Ishikawa (cell line): ENCODE measurements around the gene QSOX1.

ENCODE experiments used
- CEBPB ChIP-seq: IDR thresholded peaks from 2 replicates; pipeline ENCODE4 v1.6.1; 2012
- CREB1 ChIP-seq: IDR thresholded peaks from 2 replicates; pipeline ENCODE4 v1.6.1; 2012; ENCODE audit warnings: low read depth
- EGR1 ChIP-seq: IDR thresholded peaks from 2 replicates; pipeline ENCODE4 v1.6.1; 2012
- EP300 ChIP-seq: IDR thresholded peaks from 2 replicates; pipeline ENCODE4 v1.6.1; 2012; ENCODE audit warnings: borderline replicate concordance
- FOXM1 ChIP-seq: IDR thresholded peaks from 2 replicates; pipeline ENCODE4 v1.6.1; 2012; ENCODE audit warnings: low read depth, borderline replicate concordance
- MAX ChIP-seq: IDR thresholded peaks from 2 replicates; pipeline ENCODE4 v1.6.1; 2012
- NFIC ChIP-seq: IDR thresholded peaks from 2 replicates; pipeline ENCODE4 v1.6.1; 2012
- RAD21 ChIP-seq: IDR thresholded peaks from 2 replicates; pipeline ENCODE4 v1.6.1; 2012; ENCODE audit warnings: low read depth
- REST ChIP-seq: IDR thresholded peaks from 2 replicates; pipeline ENCODE4 v1.6.1; 2012; ENCODE audit warnings: low read depth, mild to moderate bottlenecking
- TAF1 ChIP-seq: IDR thresholded peaks from 2 replicates; pipeline ENCODE4 v1.6.1; 2012; ENCODE audit warnings: low read depth, mild to moderate bottlenecking
- TCF12 ChIP-seq: IDR thresholded peaks from 2 replicates; pipeline ENCODE4 v1.6.1; 2012; ENCODE audit warnings: low read depth
- TEAD4 ChIP-seq: IDR thresholded peaks from 2 replicates; pipeline ENCODE4 v1.6.1; 2012
- USF1 ChIP-seq: IDR thresholded peaks from 2 replicates; pipeline ENCODE4 v1.6.1; 2012
- YY1 ChIP-seq: IDR thresholded peaks from 2 replicates; pipeline ENCODE4 v1.6.1; 2012; ENCODE audit warnings: low read depth
- ZBTB7A ChIP-seq: IDR thresholded peaks from 2 replicates; pipeline ENCODE4 v1.6.1; 2012; ENCODE audit warnings: low read depth

QSOX1 gene

GRCh38 chr1:180235077-180235501 lies 80.4 kb downstream of the QSOX1 start:
- no peak for TF ChIP-seq REST
- no peak for TF ChIP-seq FOXM1
- no peak for TF ChIP-seq NFIC
- TF ChIP-seq YY1: no peak
- TF ChIP-seq TEAD4: no peak
- no peak for TF ChIP-seq TCF12
- TF ChIP-seq EP300: no peak
- no peak for TF ChIP-seq USF1
- no peak for TF ChIP-seq MAX

- TF ChIP-seq ZBTB7A (no peak), CEBPB (no peak), MAX (no peak), YY1 (no peak), NFIC (no peak), REST (no peak), EGR1 (no peak), FOXM1 (no peak), TAF1 (no peak), TEAD4 (no peak), CREB1 (no peak)
Observed at GRCh38 chr1:180235502-180236239, 81.0 kb downstream of the QSOX1 start.

GRCh38 chr1:180236698-180237509 lies 82.2 kb downstream of the QSOX1 start:
- TF ChIP-seq NFIC (no peak), MAX (no peak), FOXM1 (no peak)

- no peak for TF ChIP-seq EGR1
- TF ChIP-seq YY1: no peak
- TF ChIP-seq ZBTB7A: no peak
- TF ChIP-seq CEBPB: no peak
- no peak for TF ChIP-seq REST
Observed at GRCh38 chr1:180237869-180238476, 83.3 kb downstream of the QSOX1 start.

- TF ChIP-seq CREB1 (no peak), FOXM1 (no peak), USF1 (no peak), CEBPB (no peak), YY1 (no peak), REST (no peak), MAX (no peak), NFIC (no peak), TEAD4 (no peak), EP300 (no peak), RAD21 (no peak), ZBTB7A (no peak), TCF12 (no peak), EGR1 (no peak)
Observed at GRCh38 chr1:180238675-180239074, 84.0 kb downstream of the QSOX1 start.
